GM18526 (cell line): ENCODE results near the gene POLDIP3.

Source experiments
- POLR2A ChIP-seq: IDR thresholded peaks from 3 replicates; pipeline ENCODE4 v1.6.1; 2011; ENCODE audit not compliant: insufficient read length; ENCODE audit errors: extremely low read depth

The POLDIP3 gene

GRCh38 chr22:42625416-42625815 lies 10.7 kb upstream of the POLDIP3 start:
- no peak for TF ChIP-seq POLR2A

- TF ChIP-seq POLR2A, result no peak
These were observed 9.9 kb upstream of the POLDIP3 start for GRCh38 chr22:42624551-42625106.

GRCh38 chr22:42623756-42624441 lies 9.2 kb upstream of the POLDIP3 start:
- no peak for TF ChIP-seq POLR2A

- no peak for TF ChIP-seq POLR2A
These were observed 8.6 kb upstream of the POLDIP3 start for GRCh38 chr22:42623301-42623751.

- TF ChIP-seq POLR2A, result no peak
These were observed 7.5 kb upstream of the POLDIP3 start for GRCh38 chr22:42622061-42622710.

GRCh38 chr22:42621505-42622002 lies 6.9 kb upstream of the POLDIP3 start:
- TF ChIP-seq POLR2A, result no peak

- TF ChIP-seq POLR2A, result no peak
These were observed 5.4 kb upstream of the POLDIP3 start for GRCh38 chr22:42620084-42620483.

GRCh38 chr22:42619261-42620063 lies 4.8 kb upstream of the POLDIP3 start:
- no peak for TF ChIP-seq POLR2A

- no peak for TF ChIP-seq POLR2A
These were observed 2.7 kb upstream of the POLDIP3 start for GRCh38 chr22:42617155-42617983.

- TF ChIP-seq POLR2A, result peak; percentile 100
These were observed 593 bp upstream of the POLDIP3 start for GRCh38 chr22:42615092-42615859.

GRCh38 chr22:42613872-42614301 lies 796 bp downstream of the POLDIP3 start:
- no peak for TF ChIP-seq POLR2A

- no peak for TF ChIP-seq POLR2A
These were observed 2.3 kb downstream of the POLDIP3 start for GRCh38 chr22:42612336-42612735.

GRCh38 chr22:42611051-42611450 lies 3.6 kb downstream of the POLDIP3 start:
- no peak for TF ChIP-seq POLR2A

- no peak for TF ChIP-seq POLR2A
These were observed 4.5 kb downstream of the POLDIP3 start for GRCh38 chr22:42610186-42610585.
